ENCODE measurements around the gene ALKBH4.
"Not testable (repeated sequence)": the region's sequence is repeated elsewhere in the genome, so short reads cannot be mapped to it uniquely, and the experiment has no call there.

The ALKBH4 gene

GRCh38 chr7:102412548-102412947 lies 52.1 kb downstream of the ALKBH4 start:
- Mint-ChIP-seq H3K4me3 (no peak overlapping the region), H3K36me3 (ENCODE audit: low read depth) (peaks cover 93% of the 10 kb centered on the region), H3K27me3 (no peaks in the 10 kb centered on the region), H3K4me1 (ENCODE audit: low read depth) (peaks cover 40% of the 10 kb centered on the region), H3K27ac (peak overlapping the region; percentile 59), H3K9me3 (no peaks in the 10 kb centered on the region)
- DNase-seq: peak; percentile 55

- H3K36me3 Mint-ChIP-seq (ENCODE audit: low read depth): peaks cover 95% of the 10 kb centered on the region
- H3K9me3 Mint-ChIP-seq: no peaks in the 10 kb centered on the region
- H3K27me3 Mint-ChIP-seq: no peaks in the 10 kb centered on the region
- no peak overlapping the region for H3K4me3 Mint-ChIP-seq
- no peak for DNase-seq
- peak overlapping the region; percentile 64 for H3K27ac Mint-ChIP-seq
- peaks cover 24% of the 10 kb centered on the region for H3K4me1 Mint-ChIP-seq (ENCODE audit: low read depth)
These were observed 53.7 kb downstream of the ALKBH4 start for GRCh38 chr7:102410918-102411317.

- DNase-seq: no peak
- H3K27ac Mint-ChIP-seq: peak overlapping the region; percentile 11
- H3K9me3 Mint-ChIP-seq: no peaks in the 10 kb centered on the region
- no peak overlapping the region for H3K4me3 Mint-ChIP-seq
- no peaks in the 10 kb centered on the region for H3K27me3 Mint-ChIP-seq
- peaks cover 95% of the 10 kb centered on the region for H3K36me3 Mint-ChIP-seq (ENCODE audit: low read depth)
- H3K4me1 Mint-ChIP-seq (ENCODE audit: low read depth): peaks cover 16% of the 10 kb centered on the region
These were observed 54.5 kb downstream of the ALKBH4 start for GRCh38 chr7:102410123-102410522.

- Mint-ChIP-seq H3K9me3 (no peaks in the 10 kb centered on the region), H3K36me3 (ENCODE audit: low read depth) (peaks cover 97% of the 10 kb centered on the region), H3K27ac (peak overlapping the region; percentile 32), H3K4me1 (ENCODE audit: low read depth) (peaks cover 12% of the 10 kb centered on the region), H3K27me3 (no peaks in the 10 kb centered on the region), H3K4me3 (no peak overlapping the region)
- DNase-seq: no peak
These were observed 55.3 kb downstream of the ALKBH4 start for GRCh38 chr7:102409340-102409739.

GRCh38 chr7:102408530-102408929 lies 56.1 kb downstream of the ALKBH4 start:
- H3K9me3 Mint-ChIP-seq, DNase-seq, H3K27me3 Mint-ChIP-seq, H3K4me3 Mint-ChIP-seq: not testable (repeated sequence)
- Mint-ChIP-seq H3K27ac (peak overlapping the region; percentile 61), H3K36me3 (ENCODE audit: low read depth) (peaks cover 97% of the 10 kb centered on the region), H3K4me1 (ENCODE audit: low read depth) (peaks cover 12% of the 10 kb centered on the region)

GRCh38 chr7:102407910-102408309 lies 56.8 kb downstream of the ALKBH4 start:
- Mint-ChIP-seq H3K4me1 (ENCODE audit: low read depth) (peaks cover 12% of the 10 kb centered on the region), H3K9me3 (no peaks in the 10 kb centered on the region), H3K4me3 (no peak overlapping the region), H3K27ac (peak overlapping the region; percentile 61), H3K36me3 (ENCODE audit: low read depth) (peaks cover 98% of the 10 kb centered on the region), H3K27me3 (no peaks in the 10 kb centered on the region)
- no peak for DNase-seq

Measured in activated T-cell treated with anti-CD3 and anti-CD28 coated beads, Interleukin-2, amount 50 U/mL, for 24 hours (primary cell).